Fibroblast of mammary gland (primary cell): ENCODE measurements around the gene ABLIM1.

Experiments used
- DNase-seq: peaks from one replicate; pipeline ENCODE4 v3.0.0-alpha.2; 2010; ENCODE audit warnings: low read depth
- H3K4me3 ChIP-seq: 2 replicates; pipeline ENCODE4 v1.5.1; 2011; ENCODE audit warnings: low read depth, mild to moderate bottlenecking, low read length, moderate library complexity; ENCODE audit not compliant: control insufficient read depth
- TF ChIP-seq, protein P1 (sequence below): conservative IDR thresholded peaks from 2 replicates; pipeline ENCODE4 v1.5.1; 2011; ENCODE audit warnings: low read depth, low read length, inconsistent platforms; ENCODE audit not compliant: control insufficient read depth, insufficient read depth

ABLIM1 gene

GRCh38 chr10:114593240-114593792 is 64.8 kb downstream of the ABLIM1 start:
- TF ChIP-seq, protein P1, sequence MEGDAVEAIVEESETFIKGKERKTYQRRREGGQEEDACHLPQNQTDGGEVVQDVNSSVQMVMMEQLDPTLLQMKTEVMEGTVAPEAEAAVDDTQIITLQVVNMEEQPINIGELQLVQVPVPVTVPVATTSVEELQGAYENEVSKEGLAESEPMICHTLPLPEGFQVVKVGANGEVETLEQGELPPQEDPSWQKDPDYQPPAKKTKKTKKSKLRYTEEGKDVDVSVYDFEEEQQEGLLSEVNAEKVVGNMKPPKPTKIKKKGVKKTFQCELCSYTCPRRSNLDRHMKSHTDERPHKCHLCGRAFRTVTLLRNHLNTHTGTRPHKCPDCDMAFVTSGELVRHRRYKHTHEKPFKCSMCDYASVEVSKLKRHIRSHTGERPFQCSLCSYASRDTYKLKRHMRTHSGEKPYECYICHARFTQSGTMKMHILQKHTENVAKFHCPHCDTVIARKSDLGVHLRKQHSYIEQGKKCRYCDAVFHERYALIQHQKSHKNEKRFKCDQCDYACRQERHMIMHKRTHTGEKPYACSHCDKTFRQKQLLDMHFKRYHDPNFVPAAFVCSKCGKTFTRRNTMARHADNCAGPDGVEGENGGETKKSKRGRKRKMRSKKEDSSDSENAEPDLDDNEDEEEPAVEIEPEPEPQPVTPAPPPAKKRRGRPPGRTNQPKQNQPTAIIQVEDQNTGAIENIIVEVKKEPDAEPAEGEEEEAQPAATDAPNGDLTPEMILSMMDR = no peak

GRCh38 chr10:114590993-114591392 is 67.1 kb downstream of the ABLIM1 start:
- DNase-seq = no peak
- TF ChIP-seq, protein P1 = no peak
- no peak overlapping the region for H3K4me3 ChIP-seq

More at GRCh38 chr10:114593240-114593792, 64.8 kb downstream of the ABLIM1 start:
- no peak overlapping the region for H3K4me3 ChIP-seq
- no peak for DNase-seq

- TF ChIP-seq, protein P1 = no peak
- H3K4me3 ChIP-seq = no peak overlapping the region
- no peak for DNase-seq
These were observed 73.7 kb downstream of the ABLIM1 start for GRCh38 chr10:114584419-114584818.

DNA sequence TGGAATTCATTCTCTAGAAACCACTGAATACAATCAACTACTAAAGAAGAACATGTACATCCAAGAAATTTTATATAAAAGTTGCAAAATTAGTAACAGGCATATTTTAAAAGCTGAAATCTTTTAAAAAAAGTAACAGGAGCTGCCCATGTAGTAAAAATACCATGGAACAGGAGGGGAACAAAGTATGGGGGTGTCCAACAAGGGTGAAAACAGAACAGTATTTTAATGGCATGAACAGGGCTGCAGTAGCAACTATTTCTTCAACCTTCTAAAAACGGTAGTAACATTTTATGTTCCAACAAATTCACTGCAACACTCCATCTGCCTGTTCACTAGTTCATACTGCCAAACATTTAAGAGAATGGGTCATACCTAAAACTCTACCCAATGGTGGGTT is 77.0 kb downstream of the ABLIM1 start:
- no peak overlapping the region for H3K4me3 ChIP-seq
- DNase-seq = no peak
- TF ChIP-seq, protein P1 = no peak

- TF ChIP-seq, protein P1 = no peak
- no peak overlapping the region for H3K4me3 ChIP-seq
- DNase-seq = peak; percentile 91
These were observed 80.9 kb downstream of the ABLIM1 start for GRCh38 chr10:114577133-114577532.

GRCh38 chr10:114576716-114577115 is 81.4 kb downstream of the ABLIM1 start:
- H3K4me3 ChIP-seq = no peak overlapping the region
- DNase-seq = no peak
- TF ChIP-seq, protein P1 = no peak

DNA sequence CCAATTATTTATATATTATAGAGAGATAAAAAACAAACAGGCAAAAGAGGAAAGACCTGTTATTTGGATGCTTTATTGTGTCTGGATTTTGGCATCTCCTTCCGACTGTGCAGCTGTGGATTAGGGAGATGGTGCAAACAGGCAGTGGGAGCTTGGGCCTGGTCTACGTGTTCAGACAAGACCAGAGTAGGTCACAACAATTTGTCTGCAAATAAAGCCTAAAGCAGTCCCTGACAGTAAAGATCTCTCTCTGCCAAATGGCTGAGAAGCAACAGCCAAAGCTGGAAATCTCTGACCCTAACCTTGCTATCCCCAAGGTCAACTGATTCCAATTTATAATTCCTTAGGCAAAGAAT is 82.0 kb downstream of the ABLIM1 start:
- no peak for DNase-seq
- TF ChIP-seq, protein P1 = no peak
- no peak overlapping the region for H3K4me3 ChIP-seq
